Uterus (tissue), 2 donors: ENCODE measurements around the gene DACT1.

Experiments used
- CTCF ChIP-seq, 4 experiments: fragments of 200-600 bp in 2 of 4; fragments of 450-650 bp in 2 of 4; sonication (generic) in 2 of 4; IDR thresholded peaks; one replicate each; pipeline ENCODE4 v1.5.1; 2016 to 2019; ENCODE audit warnings: antibody characterized with exemption in 4 of 4, mild to moderate bottlenecking in 2 of 4, moderate library complexity in 1 of 4
- POLR2A ChIP-seq, 2 donors: fragments of 450-650 bp; IDR thresholded peaks; one replicate each; pipeline ENCODE4 v1.6.1; 2016; ENCODE audit warnings: antibody characterized with exemption in 2 of 2, mild to moderate bottlenecking in 1 of 2, moderate library complexity in 1 of 2

GRCh38 chr14:58666737-58667136 is 29.0 kb downstream of the DACT1 start:
- TF ChIP-seq POLR2A (IDR thresholded peaks at IDR 0.05) (no peak), CTCF (IDR thresholded peaks at IDR 0.05) (no peak)
